ENCODE measurements around the gene DMRT3.

DNA sequence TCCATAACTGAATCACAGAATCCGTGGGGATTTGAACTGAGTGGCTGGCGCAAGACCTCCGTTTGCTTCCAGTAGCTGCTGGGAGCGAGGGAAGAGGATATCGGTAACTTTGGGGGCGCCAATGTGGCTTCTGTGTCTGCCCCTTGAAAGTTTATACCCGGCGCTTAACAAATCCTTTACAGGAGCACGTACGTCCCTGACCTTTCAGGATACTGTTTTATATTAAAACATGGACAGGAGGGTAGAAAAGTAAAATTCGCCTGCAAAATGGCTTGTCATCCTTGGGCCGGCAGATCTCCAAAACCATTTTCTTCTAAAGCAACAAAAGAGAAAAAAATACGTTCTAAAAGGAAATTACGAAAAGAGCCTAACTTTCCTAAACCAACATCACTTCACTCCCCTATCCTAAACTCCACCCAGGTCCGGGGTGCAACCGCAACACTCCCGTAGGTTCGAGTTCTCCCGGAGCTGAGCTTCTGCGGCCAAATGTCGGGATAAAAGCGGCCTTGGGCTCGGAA lies 656 bp upstream of the DMRT3 start:
- TF ChIP-seq POLR2AphosphoS5 (IDR thresholded peaks at IDR 0.05) = no peak
- TF ChIP-seq, protein P1, sequence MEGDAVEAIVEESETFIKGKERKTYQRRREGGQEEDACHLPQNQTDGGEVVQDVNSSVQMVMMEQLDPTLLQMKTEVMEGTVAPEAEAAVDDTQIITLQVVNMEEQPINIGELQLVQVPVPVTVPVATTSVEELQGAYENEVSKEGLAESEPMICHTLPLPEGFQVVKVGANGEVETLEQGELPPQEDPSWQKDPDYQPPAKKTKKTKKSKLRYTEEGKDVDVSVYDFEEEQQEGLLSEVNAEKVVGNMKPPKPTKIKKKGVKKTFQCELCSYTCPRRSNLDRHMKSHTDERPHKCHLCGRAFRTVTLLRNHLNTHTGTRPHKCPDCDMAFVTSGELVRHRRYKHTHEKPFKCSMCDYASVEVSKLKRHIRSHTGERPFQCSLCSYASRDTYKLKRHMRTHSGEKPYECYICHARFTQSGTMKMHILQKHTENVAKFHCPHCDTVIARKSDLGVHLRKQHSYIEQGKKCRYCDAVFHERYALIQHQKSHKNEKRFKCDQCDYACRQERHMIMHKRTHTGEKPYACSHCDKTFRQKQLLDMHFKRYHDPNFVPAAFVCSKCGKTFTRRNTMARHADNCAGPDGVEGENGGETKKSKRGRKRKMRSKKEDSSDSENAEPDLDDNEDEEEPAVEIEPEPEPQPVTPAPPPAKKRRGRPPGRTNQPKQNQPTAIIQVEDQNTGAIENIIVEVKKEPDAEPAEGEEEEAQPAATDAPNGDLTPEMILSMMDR (IDR thresholded peaks at IDR 0.05) = no peak
- no peak for TF ChIP-seq POLR2A (IDR thresholded peaks at IDR 0.05)
